ENCODE results near the gene ENPP5.

GRCh38 chr6:46137387-46137786 is 33.4 kb downstream of the ENPP5 start:
- TF ChIP-seq, protein P1, sequence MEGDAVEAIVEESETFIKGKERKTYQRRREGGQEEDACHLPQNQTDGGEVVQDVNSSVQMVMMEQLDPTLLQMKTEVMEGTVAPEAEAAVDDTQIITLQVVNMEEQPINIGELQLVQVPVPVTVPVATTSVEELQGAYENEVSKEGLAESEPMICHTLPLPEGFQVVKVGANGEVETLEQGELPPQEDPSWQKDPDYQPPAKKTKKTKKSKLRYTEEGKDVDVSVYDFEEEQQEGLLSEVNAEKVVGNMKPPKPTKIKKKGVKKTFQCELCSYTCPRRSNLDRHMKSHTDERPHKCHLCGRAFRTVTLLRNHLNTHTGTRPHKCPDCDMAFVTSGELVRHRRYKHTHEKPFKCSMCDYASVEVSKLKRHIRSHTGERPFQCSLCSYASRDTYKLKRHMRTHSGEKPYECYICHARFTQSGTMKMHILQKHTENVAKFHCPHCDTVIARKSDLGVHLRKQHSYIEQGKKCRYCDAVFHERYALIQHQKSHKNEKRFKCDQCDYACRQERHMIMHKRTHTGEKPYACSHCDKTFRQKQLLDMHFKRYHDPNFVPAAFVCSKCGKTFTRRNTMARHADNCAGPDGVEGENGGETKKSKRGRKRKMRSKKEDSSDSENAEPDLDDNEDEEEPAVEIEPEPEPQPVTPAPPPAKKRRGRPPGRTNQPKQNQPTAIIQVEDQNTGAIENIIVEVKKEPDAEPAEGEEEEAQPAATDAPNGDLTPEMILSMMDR (conservative IDR thresholded peaks at IDR 0.05 in 1 of 2, IDR thresholded peaks at IDR 0.05 in 1 of 2; ENCODE audit: low read depth in 1 of 2, low read length in 2 of 2), result no peak
- no peak for TF ChIP-seq EZH2 (IDR thresholded peaks at IDR 0.05; ENCODE audit: low read length, missing control alignments)

All from fibroblast of lung (primary cell).